ENCODE data around the gene CREBBP.

The CREBBP gene

GRCh38 chr16:3821184-3821583, 59.3 kb downstream of the CREBBP start:
- DNase-seq (ENCODE audit: low spot score), result no peak
- in situ Hi-C loops (cut with MboI; ENCODE audit: low sequenced_read_pairs, unreplicated experiment), result no loop called here
- no peak for TF ChIP-seq CTCF (IDR thresholded peaks at IDR 0.05; ENCODE audit: borderline replicate concordance, control extremely low read depth, extremely low read depth, insufficient read depth, missing control alignments)

GRCh38 chr16:3819746-3820724, 60.5 kb downstream of the CREBBP start:
- in situ Hi-C loops (cut with MboI; ENCODE audit: low sequenced_read_pairs, unreplicated experiment), result no loop called here
- TF ChIP-seq CTCF (IDR thresholded peaks at IDR 0.05; ENCODE audit: borderline replicate concordance, control extremely low read depth, extremely low read depth, insufficient read depth, missing control alignments), result no peak
- no peak for DNase-seq (ENCODE audit: low spot score)

DNA sequence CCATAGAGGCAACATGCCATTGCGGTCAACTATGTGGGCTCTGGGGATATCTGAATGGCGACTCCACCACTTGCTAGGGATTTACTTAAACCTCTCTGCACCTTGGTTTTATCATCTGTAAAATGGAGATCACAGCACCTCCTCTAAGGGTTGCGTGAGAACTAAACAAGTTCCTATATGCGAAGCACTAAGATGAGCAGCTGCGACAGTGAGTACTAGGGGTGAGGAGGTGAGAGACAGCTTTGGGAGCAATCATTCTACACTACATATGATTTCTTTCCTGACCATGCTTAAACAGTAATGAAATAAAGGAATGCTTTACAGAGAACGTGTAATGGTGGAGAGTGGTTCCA, 61.4 kb downstream of the CREBBP start:
- in situ Hi-C loops (cut with MboI; ENCODE audit: low sequenced_read_pairs, unreplicated experiment), result no loop called here
- DNase-seq (ENCODE audit: low spot score), result no peak
- TF ChIP-seq CTCF (IDR thresholded peaks at IDR 0.05; ENCODE audit: borderline replicate concordance, control extremely low read depth, extremely low read depth, insufficient read depth, missing control alignments), result no peak

- no peak for DNase-seq (ENCODE audit: low spot score)
- in situ Hi-C loops (cut with MboI; ENCODE audit: low sequenced_read_pairs, unreplicated experiment), result no loop called here
- TF ChIP-seq CTCF (IDR thresholded peaks at IDR 0.05; ENCODE audit: borderline replicate concordance, control extremely low read depth, extremely low read depth, insufficient read depth, missing control alignments), result no peak
These were observed 64.2 kb downstream of the CREBBP start for GRCh38 chr16:3816326-3816725.

GRCh38 chr16:3814755-3815154, 65.8 kb downstream of the CREBBP start:
- in situ Hi-C loops (cut with MboI; ENCODE audit: low sequenced_read_pairs, unreplicated experiment), result no loop called here
- no peak for TF ChIP-seq CTCF (IDR thresholded peaks at IDR 0.05; ENCODE audit: borderline replicate concordance, control extremely low read depth, extremely low read depth, insufficient read depth, missing control alignments)
- no peak for DNase-seq (ENCODE audit: low spot score)

DNA sequence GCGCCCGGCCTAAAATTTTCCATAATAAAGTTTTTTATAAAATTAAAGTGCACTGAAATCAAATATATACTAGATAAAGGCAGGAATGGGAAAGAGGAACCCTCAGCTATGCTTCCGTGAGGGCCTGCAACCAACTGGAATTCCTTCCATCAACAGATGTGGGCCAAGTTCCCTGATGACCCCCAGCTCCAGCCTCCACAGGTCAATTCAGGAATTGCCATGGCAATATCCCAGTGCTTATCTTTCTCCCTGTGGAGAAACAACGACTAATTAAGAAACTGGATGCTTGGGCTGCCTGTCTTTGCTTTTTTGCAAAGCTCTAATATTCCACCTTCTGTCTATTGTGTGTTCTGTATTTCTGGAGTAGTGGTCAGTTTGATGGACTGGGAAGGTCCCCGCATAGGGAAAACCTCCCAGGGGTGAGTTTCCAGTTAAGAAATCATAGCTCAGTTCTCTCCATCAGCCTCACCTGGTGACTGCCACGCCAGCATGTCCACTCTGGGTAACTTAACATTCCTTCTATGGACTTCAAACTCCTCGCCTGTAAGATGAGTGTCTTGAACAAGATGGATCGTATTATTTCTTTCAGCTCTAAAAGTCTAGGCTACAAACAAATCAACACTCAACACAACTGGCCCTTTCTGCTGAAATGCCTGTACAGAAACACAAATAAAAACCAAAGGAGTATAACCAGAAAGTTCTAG, 67.9 kb downstream of the CREBBP start:
- no peak for TF ChIP-seq CTCF (IDR thresholded peaks at IDR 0.05; ENCODE audit: borderline replicate concordance, control extremely low read depth, extremely low read depth, insufficient read depth, missing control alignments)
- in situ Hi-C loops (cut with MboI; ENCODE audit: low sequenced_read_pairs, unreplicated experiment), result no loop called here

More for the DNA sequence above, 67.9 kb downstream of the CREBBP start:
- no peak for DNase-seq (ENCODE audit: low spot score)

Measured in GM13976 (cell line).